Upper lobe of left lung (tissue), 6 donors: Measurements from ENCODE around the gene ANKRD61. TPM values are rescaled to one million over a fixed set of nuclear protein-coding genes. Genes with fewer than 3 reads are reported as not detected.
"Not testable (repeated sequence)": the region's sequence is repeated elsewhere in the genome, so short reads cannot be mapped to it uniquely, and the experiment has no call there.

Source experiments
- ATAC-seq, 2 donors: fragments of 200-7000 bp; cut with Tn5 transposase; one replicate each; pipeline ENCODE4 v1.9.1; 2022; ENCODE audit warnings: mild to moderate bottlenecking in 2 of 2, moderate library complexity in 2 of 2; ENCODE audit not compliant: low FRiP score in 2 of 2
- DNase-seq, 2 donors: peaks; one replicate each; pipeline ENCODE4 v3.0.0-alpha.2; 2019 to 2020
- H3K27ac ChIP-seq, 4 donors: fragments of 200-600 bp; sonication (generic); one replicate each; pipeline ENCODE4 v1.5.1; 2016 to 2019
- H3K27me3 ChIP-seq, 4 donors: fragments of 200-600 bp; sonication (generic); one replicate each; pipeline ENCODE4 v1.5.1; 2017 to 2019
- H3K36me3 ChIP-seq, 4 donors: fragments of 200-600 bp; sonication (generic); one replicate each; pipeline ENCODE4 v1.5.1; 2016 to 2019
- H3K4me1 ChIP-seq, 4 donors: fragments of 200-600 bp; sonication (generic); one replicate each; pipeline ENCODE4 v1.5.1; 2018 to 2019
- H3K4me3 ChIP-seq, 4 donors: fragments of 200-600 bp; sonication (generic); one replicate each; pipeline ENCODE4 v1.5.1; 2017 to 2019; ENCODE audit warnings: mild to moderate bottlenecking in 2 of 4, moderate library complexity in 1 of 4
- H3K9me3 ChIP-seq, 4 donors: fragments of 200-600 bp; sonication (generic); one replicate each; pipeline ENCODE4 v1.5.1; 2018 to 2019
- EP300 ChIP-seq, 4 donors: sonication (generic); formaldehyde crosslinking; IDR thresholded peaks; one replicate each; pipeline ENCODE4 v1.5.1; 2017; ENCODE audit warnings: antibody characterized with exemption in 4 of 4, control low read depth in 2 of 4
- POLR2A ChIP-seq, 4 donors: fragments of 450-650 bp; IDR thresholded peaks; one replicate each; pipeline ENCODE4 v1.5.1; 2016 to 2017; ENCODE audit warnings: antibody characterized with exemption in 4 of 4, mild to moderate bottlenecking in 2 of 4
- POLR2AphosphoS5 ChIP-seq, 2 donors: sonication (generic); formaldehyde crosslinking; IDR thresholded peaks; one replicate each; pipeline ENCODE4 v1.5.1; 2017; ENCODE audit warnings: antibody characterized with exemption in 2 of 2
- WGBS, 2 donors: methylation state at CpG; one replicate each; pipeline ENCODE4 v1.1.5; 2017 to 2018; 5-methylcytosine and 5-hydroxymethylcytosine counted together
- total RNA-seq, 6 donors: library from RNA; depleted of rRNA in 4 of 6; stranded (reverse); fragments of >200 nt in 4 of 6; gene quantifications; one replicate each; pipeline versions ENCODE4 v1.1.0 to v1.2.1, GENCODE V29; 2016 to 2021
- TF ChIP-seq, protein P1 (sequence below), 6 experiments: fragments of 450-650 bp in 4 of 6; fragments of 200-600 bp in 2 of 6; sonication (generic) in 2 of 6; IDR thresholded peaks; one replicate each; pipeline ENCODE4 v1.5.1; 2016 to 2019; ENCODE audit warnings: antibody characterized with exemption in 6 of 6
- donor health status: DM: no; HTN: no; CAD: no; lungs with moderate emphysema.
- donor health status: DM: no; HTN: yes; CAD: no; lungs with severe emphysema.

Gene ANKRD61
- total RNA-seq, 6 donors from 2014 or later: 0.46 TPM; not detected in 5

DNA sequence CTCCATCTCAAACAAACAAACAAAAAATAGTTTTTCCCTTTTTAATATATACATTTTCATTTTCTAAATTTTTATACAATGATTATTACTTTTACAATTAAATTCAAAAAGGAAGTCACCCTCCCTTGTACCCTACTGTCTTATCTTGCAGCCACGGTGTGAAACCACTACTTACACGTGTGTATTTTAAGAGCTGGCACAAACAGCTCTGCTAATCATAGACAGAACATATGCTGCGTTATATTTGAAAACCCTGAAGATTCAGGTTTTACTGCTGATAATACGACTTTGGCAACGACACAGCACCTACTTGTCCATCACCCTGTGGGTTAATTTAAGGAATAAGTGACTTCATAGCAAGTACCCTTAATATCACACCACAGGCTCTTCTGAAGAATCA, 991 bp downstream of the ANKRD61 start:
- no peak overlapping the region for H3K4me3 ChIP-seq
- DNase-seq: no peak
- H3K27me3 ChIP-seq: no peaks in the 10 kb centered on the region
- ATAC-seq: no peak
- H3K9me3 ChIP-seq: no peaks in the 10 kb centered on the region
- H3K4me1 ChIP-seq: peaks cover 0 to 3% (median under 1%) of the 10 kb centered on the region in 4 donors
- TF ChIP-seq EP300 (IDR thresholded peaks at IDR 0.05) (no peak), POLR2AphosphoS5 (IDR thresholded peaks at IDR 0.05) (no peak), POLR2A (IDR thresholded peaks at IDR 0.05) (no peak)
- TF ChIP-seq, protein P1, sequence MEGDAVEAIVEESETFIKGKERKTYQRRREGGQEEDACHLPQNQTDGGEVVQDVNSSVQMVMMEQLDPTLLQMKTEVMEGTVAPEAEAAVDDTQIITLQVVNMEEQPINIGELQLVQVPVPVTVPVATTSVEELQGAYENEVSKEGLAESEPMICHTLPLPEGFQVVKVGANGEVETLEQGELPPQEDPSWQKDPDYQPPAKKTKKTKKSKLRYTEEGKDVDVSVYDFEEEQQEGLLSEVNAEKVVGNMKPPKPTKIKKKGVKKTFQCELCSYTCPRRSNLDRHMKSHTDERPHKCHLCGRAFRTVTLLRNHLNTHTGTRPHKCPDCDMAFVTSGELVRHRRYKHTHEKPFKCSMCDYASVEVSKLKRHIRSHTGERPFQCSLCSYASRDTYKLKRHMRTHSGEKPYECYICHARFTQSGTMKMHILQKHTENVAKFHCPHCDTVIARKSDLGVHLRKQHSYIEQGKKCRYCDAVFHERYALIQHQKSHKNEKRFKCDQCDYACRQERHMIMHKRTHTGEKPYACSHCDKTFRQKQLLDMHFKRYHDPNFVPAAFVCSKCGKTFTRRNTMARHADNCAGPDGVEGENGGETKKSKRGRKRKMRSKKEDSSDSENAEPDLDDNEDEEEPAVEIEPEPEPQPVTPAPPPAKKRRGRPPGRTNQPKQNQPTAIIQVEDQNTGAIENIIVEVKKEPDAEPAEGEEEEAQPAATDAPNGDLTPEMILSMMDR (IDR thresholded peaks at IDR 0.05): no peak
- H3K36me3 ChIP-seq: peaks cover 10 to 93% (median 48%) of the 10 kb centered on the region in 4 donors
- 85 to 89% methylated on average over 5 of the region's 5 CpGs for WGBS, 2 donors
- no peak overlapping the region for H3K27ac ChIP-seq

DNA sequence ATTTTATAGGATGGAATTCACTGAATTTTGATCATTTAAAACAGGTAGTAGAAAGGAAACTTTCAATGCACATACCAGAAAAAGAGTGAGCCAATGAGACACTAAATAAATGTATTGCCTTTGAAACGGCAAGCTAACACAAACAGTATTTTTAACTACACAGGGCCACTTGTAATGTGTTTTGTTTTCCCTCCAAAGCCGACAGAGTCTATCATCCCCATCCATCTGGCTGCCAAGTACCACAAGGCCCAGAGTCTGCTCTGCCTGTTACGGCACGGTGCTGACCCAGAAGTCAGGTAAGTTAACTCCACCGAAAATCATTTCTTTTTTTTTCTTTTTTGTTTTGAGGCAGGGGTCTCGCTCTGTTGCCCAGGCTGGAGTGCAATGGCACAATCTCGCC, 1.5 kb downstream of the ANKRD61 start:
- H3K27me3 ChIP-seq: no peaks in the 10 kb centered on the region
- no peak for TF ChIP-seq POLR2A (IDR thresholded peaks at IDR 0.05)
- TF ChIP-seq EP300 (IDR thresholded peaks at IDR 0.05): no peak
- no peak overlapping the region for H3K4me3 ChIP-seq
- no peak overlapping the region for H3K27ac ChIP-seq
- DNase-seq: no peak
- 91% methylated on average over 7 of the region's 7 CpGs for WGBS, 2 donors
- no peaks in the 10 kb centered on the region for H3K4me1 ChIP-seq
- no peaks in the 10 kb centered on the region for H3K9me3 ChIP-seq
- peaks cover 13 to 93% (median 49%) of the 10 kb centered on the region in 4 donors for H3K36me3 ChIP-seq
- no peak for ATAC-seq

DNA sequence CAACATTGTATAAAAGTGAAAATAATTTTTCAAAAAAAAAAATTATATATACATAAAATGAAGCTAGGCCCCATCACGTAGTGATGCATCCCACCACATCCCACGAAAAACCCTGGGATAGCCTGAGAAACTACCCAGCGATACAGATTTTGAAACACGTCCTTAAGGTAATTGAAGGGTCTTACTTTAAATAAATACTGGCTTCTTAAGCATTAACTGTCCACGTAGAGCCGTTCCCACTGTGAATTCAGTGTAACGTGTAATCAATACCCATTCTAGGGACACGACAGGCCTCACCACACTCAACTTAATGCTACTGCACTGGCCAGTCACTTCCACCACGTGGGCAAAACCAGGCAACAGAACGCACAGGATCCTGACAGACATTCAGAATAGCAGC, 4.0 kb downstream of the ANKRD61 start:
- no peaks in the 10 kb centered on the region for H3K9me3 ChIP-seq
- H3K4me1 ChIP-seq: no peaks in the 10 kb centered on the region
- no peak for DNase-seq
- H3K27me3 ChIP-seq: no peaks in the 10 kb centered on the region
- no peak overlapping the region for H3K4me3 ChIP-seq
- no peak for ATAC-seq
- TF ChIP-seq, protein P1 (IDR thresholded peaks at IDR 0.05): no peak
- TF ChIP-seq POLR2A (IDR thresholded peaks at IDR 0.05) (no peak), POLR2AphosphoS5 (IDR thresholded peaks at IDR 0.05) (no peak), EP300 (IDR thresholded peaks at IDR 0.05) (no peak)
- 91 to 96% methylated on average over 10 of the region's 10 CpGs for WGBS, 2 donors
- no peak overlapping the region for H3K27ac ChIP-seq
- H3K36me3 ChIP-seq: peaks cover 20 to 94% (median 62%) of the 10 kb centered on the region in 4 donors

DNA sequence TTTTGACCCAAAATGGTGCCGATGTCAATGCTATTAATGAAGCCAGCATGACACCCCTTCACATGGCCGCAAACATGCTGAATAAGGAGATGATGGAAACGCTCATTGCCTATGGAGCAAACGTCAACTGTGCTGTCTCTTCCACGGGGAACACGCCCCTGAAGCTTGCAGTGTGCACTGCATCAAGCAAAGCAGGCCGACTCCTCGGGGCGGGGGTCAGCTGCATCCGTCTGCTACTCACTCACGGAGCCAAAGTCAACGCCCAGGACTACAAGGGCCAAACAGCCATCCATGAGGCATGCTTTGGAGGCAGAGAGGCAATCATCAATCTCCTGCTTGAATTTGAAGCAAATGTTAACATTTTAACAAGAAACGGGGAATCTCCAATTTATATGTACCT, 4.5 kb downstream of the ANKRD61 start:
- Histone ChIP-seq H3K4me3 (no peak overlapping the region), H3K4me1 (no peaks in the 10 kb centered on the region), H3K27ac (no peak overlapping the region), H3K36me3 (peaks cover 25 to 94% (median 67%) of the 10 kb centered on the region in 4 donors), H3K27me3 (no peaks in the 10 kb centered on the region), H3K9me3 (no peaks in the 10 kb centered on the region)
- TF ChIP-seq, protein P1 (IDR thresholded peaks at IDR 0.05): no peak
- no peak for TF ChIP-seq POLR2A (IDR thresholded peaks at IDR 0.05)
- 94 to 100% methylated on average over 9 to 13 of the region's 13 CpGs for WGBS, 2 donors
- ATAC-seq: no peak
- no peak for DNase-seq

DNA sequence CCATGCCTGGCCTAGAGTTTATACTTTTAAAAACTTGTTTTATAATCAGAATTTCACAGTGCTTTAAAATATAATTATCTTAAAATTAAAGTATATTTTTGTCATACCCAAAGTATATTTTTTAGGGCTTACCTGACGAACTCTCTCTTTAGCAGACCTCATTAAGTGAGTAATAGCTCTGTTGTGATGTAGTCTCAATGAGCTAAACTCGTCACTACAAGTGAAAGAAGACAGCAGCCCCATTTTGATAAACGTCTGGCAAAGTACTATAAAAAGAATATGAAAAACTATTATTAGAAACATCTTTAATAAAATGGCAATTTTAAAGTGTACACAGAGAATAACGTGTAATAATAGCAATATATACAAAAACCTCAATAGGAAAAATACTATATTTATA, 18.6 kb downstream of the ANKRD61 start:
- ATAC-seq: no peak
- no peak overlapping the region for H3K4me3 ChIP-seq
- no peaks in the 10 kb centered on the region for H3K27me3 ChIP-seq
- 74 to 87% methylated on average over 4 of the region's 4 CpGs for WGBS, 2 donors
- no peak overlapping the region for H3K27ac ChIP-seq
- no peak for DNase-seq
- no peak for TF ChIP-seq EP300 (IDR thresholded peaks at IDR 0.05)
- TF ChIP-seq, protein P1 (IDR thresholded peaks at IDR 0.05): no peak
- TF ChIP-seq POLR2AphosphoS5 (IDR thresholded peaks at IDR 0.05): no peak
- no peak for TF ChIP-seq POLR2A (IDR thresholded peaks at IDR 0.05)
- no peaks in the 10 kb centered on the region for H3K9me3 ChIP-seq
- H3K4me1 ChIP-seq: no peaks in the 10 kb centered on the region
- peaks cover 29 to 84% (median 48%) of the 10 kb centered on the region in 4 donors for H3K36me3 ChIP-seq

DNA sequence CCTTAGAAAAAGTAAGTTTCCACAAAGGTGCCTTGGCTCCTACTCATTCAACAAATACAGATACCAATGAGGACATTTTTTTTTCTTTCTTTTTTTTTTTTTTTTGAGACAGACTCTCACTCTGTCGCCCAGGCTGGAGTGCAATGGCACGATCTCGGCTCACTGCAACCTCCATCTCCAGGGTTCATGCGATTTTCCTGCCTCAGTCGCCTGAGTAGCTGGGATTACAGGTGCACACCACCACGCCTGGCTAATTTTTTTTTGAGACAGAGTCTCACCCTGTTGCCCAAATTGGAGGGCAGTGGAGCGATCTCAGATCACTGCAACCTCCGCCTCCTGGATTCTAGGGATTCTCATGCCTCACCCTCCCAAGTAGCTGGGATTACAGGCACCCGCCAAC, 20.0 kb downstream of the ANKRD61 start:
- not testable (repeated sequence) for H3K4me3 ChIP-seq, H3K27me3 ChIP-seq, H3K9me3 ChIP-seq, H3K4me1 ChIP-seq, DNase-seq, ATAC-seq
- Histone ChIP-seq H3K27ac (peak overlapping the region in 1 of 4 donors; percentile 35), H3K36me3 (peaks cover 21 to 70% (median 37%) of the 10 kb centered on the region in 4 donors)
- WGBS, 2 donors: 91 to 92% methylated on average over 9 of the region's 9 CpGs
